Thymus (tissue), 11 donors: Measurements from ENCODE around the gene RTN4R. TPM values are rescaled to one million over a fixed set of nuclear protein-coding genes. Genes with fewer than 3 reads are reported as not detected.
A peak's percentile ranks its signal among the peaks of the same experiment; 100 is the strongest.

Source experiments
- DNase-seq, 9 donors: peaks; one replicate each; pipeline ENCODE4 v3.0.0-alpha.2; 2013; ENCODE audit warnings: low spot score in 9 of 9, low read depth in 6 of 9, missing footprints in 1 of 9
- H3K27ac ChIP-seq, 2 donors: one replicate each; pipeline ENCODE4 v1.5.1; 2013; ENCODE audit warnings: control low read depth in 1 of 2, low read depth in 1 of 2, low read length in 1 of 2, mild to moderate bottlenecking in 1 of 2, moderate library complexity in 1 of 2
- H3K27me3 ChIP-seq, 2 donors: one replicate each; pipeline ENCODE4 v1.5.1; 2013; ENCODE audit warnings: low read length in 1 of 2; ENCODE audit not compliant: control insufficient read depth in 2 of 2, insufficient read depth in 1 of 2
- H3K36me3 ChIP-seq, 2 donors: one replicate each; pipeline ENCODE4 v1.5.1; 2013; ENCODE audit warnings: low read length in 1 of 2, mild to moderate bottlenecking in 1 of 2, moderate library complexity in 1 of 2; ENCODE audit not compliant: control insufficient read depth in 2 of 2, insufficient read depth in 2 of 2
- H3K4me1 ChIP-seq, 2 donors: one replicate each; pipeline ENCODE4 v1.5.1; 2013; ENCODE audit warnings: low read length in 2 of 2; ENCODE audit not compliant: control insufficient read depth in 2 of 2, insufficient read depth in 2 of 2
- H3K4me3 ChIP-seq, 2 donors: one replicate each; pipeline ENCODE4 v1.5.1; 2013; ENCODE audit warnings: low read length in 2 of 2, control low read depth in 1 of 2, mild to moderate bottlenecking in 1 of 2
- H3K9me3 ChIP-seq, 2 donors: one replicate each; pipeline ENCODE4 v1.5.1; 2013; ENCODE audit warnings: low read length in 1 of 2, mild to moderate bottlenecking in 1 of 2; ENCODE audit not compliant: control insufficient read depth in 2 of 2, insufficient read depth in 1 of 2
- WGBS: extraction: QIAGEN DNeasy Blood & Tissue Kit; methylation state at CpG from one replicate; pipeline ENCODE4 v1.1.7; 2013; 5-methylcytosine and 5-hydroxymethylcytosine counted together
- polyA plus RNA-seq: library from polyadenylated mRNA; stranded (reverse); fragments of 200-250 nt; gene quantifications from one replicate; pipeline ENCODE4 v1.2.3, GENCODE V29; 2013
- total RNA-seq: library from RNA; stranded (reverse); fragments of 120-200 nt; gene quantifications from one replicate; pipeline ENCODE4 v1.2.4, GENCODE V29; 2013
- donor health status: healthy.

Gene RTN4R
- total and polyA plus RNA-seq, 2 donors = 1.5 to 3.2 TPM

- Histone ChIP-seq H3K27me3 (no peaks in the 10 kb centered on the region), H3K36me3 (no peaks in the 10 kb centered on the region), H3K4me3 (no peak overlapping the region), H3K27ac (no peak overlapping the region), H3K9me3 (no peaks in the 10 kb centered on the region), H3K4me1 (peaks cover 6 to 20% of the 10 kb centered on the region in 2 donors)
- no peak for DNase-seq
- 92% methylated on average over 9 of the region's 9 CpGs for WGBS
These were observed 57.6 kb downstream of the RTN4R start for GRCh38 chr22:20210473-20211059.

- WGBS = 97% methylated on average over 11 of the region's 11 CpGs
- no peaks in the 10 kb centered on the region for H3K27me3 ChIP-seq
- no peak for DNase-seq
- no peak overlapping the region for H3K4me3 ChIP-seq
- no peaks in the 10 kb centered on the region for H3K36me3 ChIP-seq
- H3K9me3 ChIP-seq = peaks cover 0 to 2% of the 10 kb centered on the region in 2 donors
- H3K27ac ChIP-seq = no peak overlapping the region
- H3K4me1 ChIP-seq = peaks cover 6 to 21% of the 10 kb centered on the region in 2 donors
These were observed 58.3 kb downstream of the RTN4R start for GRCh38 chr22:20209761-20210250.

- Histone ChIP-seq H3K36me3 (no peaks in the 10 kb centered on the region), H3K4me1 (peaks cover 6 to 21% of the 10 kb centered on the region in 2 donors), H3K27ac (no peak overlapping the region), H3K4me3 (no peak overlapping the region), H3K27me3 (no peaks in the 10 kb centered on the region), H3K9me3 (peaks cover 0 to 2% of the 10 kb centered on the region in 2 donors)
- no peak for DNase-seq
- 97% methylated on average over 15 of the region's 15 CpGs for WGBS
These were observed 59.3 kb downstream of the RTN4R start for GRCh38 chr22:20208713-20209310.

DNA sequence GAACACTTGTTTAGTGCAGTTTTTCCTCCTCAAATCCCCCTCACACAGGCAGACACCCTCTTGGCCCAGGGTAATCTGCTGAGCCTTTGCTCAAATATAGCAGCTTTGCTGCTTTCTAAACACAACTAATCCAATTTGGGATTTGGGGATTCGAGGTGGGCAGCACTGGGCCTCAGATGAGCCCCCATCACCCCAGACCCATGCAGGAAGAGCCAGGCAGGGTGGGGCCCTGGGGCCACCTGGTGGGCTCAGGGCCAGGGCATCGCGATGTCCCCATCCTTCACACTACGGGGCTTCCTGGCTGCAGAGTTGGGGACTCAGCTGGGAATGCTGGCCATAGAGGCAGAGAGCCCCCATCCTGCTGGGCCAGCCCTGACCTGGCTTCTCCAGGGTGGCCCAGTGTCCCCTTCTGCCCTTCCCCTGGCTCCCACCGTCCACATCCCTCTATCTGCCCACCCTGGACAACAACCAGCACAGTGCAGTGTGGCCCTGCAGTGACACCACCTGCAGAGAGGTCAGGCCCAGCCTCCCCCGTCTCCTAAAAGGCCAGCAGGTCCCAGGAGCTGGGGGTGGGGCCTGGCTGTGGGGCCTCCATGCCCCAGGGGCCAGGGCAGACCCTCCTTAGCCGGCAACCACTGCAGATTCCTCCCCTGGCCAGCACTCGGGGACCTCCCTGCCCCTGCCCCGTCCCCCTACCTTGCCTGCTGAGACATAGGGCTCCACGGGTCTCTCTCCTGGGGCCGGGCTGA, 60.7 kb downstream of the RTN4R start:
- WGBS = 95% methylated on average over 11 of the region's 11 CpGs
- Histone ChIP-seq H3K27ac (no peak overlapping the region), H3K4me1 (peaks cover 6 to 21% of the 10 kb centered on the region in 2 donors), H3K4me3 (peak overlapping the region in 1 of 2 donors; percentile 72), H3K27me3 (no peaks in the 10 kb centered on the region), H3K9me3 (peaks cover 0 to 2% of the 10 kb centered on the region in 2 donors), H3K36me3 (no peaks in the 10 kb centered on the region)
- no peak for DNase-seq

DNA sequence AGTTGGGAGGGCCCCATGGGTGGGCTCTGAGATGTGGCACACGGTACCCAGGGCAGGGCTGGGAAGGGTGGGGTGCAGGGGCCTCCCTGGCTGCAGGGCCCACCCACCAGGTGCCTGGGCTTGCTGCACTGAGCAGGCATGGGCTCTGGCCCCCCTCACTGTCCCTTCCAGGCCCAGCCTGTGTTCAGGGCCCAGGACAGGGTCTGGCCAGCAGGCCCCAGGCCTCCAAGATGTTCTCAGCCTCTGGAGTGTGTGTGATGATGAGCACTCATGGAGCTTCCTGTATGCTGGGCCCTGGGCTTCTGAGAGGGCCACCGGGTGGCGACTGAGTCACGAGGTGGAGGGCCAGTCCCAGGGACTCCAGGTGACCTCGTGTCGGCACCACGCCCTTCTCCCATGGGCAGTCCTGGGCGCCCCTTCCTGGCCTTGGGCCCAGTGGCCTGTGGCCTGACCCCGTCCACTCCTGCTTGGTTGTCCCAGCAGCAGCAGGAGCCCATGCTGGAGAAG, 61.4 kb downstream of the RTN4R start:
- Histone ChIP-seq H3K27me3 (no peaks in the 10 kb centered on the region), H3K27ac (peak overlapping the region; percentile 44 to 54), H3K36me3 (no peaks in the 10 kb centered on the region), H3K9me3 (peaks cover 0 to 2% of the 10 kb centered on the region in 2 donors), H3K4me3 (peak overlapping the region; percentile 64 to 72), H3K4me1 (peaks cover 6 to 21% of the 10 kb centered on the region in 2 donors)
- peak in 7 of 9 donors; percentile 2 to 23 (median 18) for DNase-seq
- WGBS = 72% methylated on average over 9 of the region's 9 CpGs

DNA sequence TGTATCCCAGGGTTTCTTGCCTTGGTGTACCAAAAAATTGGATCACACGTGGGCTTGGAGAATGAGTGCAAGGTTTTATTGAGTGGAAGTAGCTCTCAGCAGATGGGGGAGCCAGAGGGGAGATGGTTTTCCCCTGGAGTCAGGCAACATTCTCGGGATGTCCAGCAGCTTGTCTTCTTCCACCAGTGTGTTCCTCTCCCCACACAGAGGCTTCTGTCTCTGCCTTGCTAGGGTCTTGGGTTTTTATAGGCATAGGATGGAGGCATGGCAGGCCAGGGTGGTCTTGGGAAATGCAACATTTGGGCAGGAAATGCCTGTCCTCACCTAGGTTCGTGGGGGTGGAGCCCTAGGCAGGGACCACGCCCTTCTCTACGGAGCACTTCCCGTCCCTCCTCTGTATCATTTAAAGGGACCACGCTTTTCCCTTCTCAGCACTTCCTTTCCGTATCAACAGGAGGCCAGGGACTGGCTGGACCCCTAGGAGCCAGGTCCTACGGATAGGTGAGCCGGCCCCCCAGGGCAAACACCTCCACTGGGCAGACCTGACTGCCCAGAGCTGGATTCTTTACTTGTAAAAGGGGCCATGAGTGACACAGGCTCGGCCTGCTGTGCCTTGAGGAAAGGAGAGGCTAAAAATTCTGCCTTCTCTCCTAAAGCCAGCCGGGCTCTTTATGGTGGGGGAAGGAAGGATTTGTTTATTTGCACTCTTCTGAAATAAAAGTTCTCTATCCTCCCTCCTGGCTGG, 62.0 kb downstream of the RTN4R start:
- Histone ChIP-seq H3K4me1 (peaks cover 6 to 21% of the 10 kb centered on the region in 2 donors), H3K27ac (peak overlapping the region; percentile 44 to 56), H3K36me3 (no peaks in the 10 kb centered on the region), H3K9me3 (peaks cover 0 to 2% of the 10 kb centered on the region in 2 donors), H3K4me3 (peak overlapping the region; percentile 64 to 72), H3K27me3 (no peaks in the 10 kb centered on the region)
- 20% methylated on average over 12 of the region's 12 CpGs for WGBS
- DNase-seq = peak; percentile 51 to 91 (median 73)

DNA sequence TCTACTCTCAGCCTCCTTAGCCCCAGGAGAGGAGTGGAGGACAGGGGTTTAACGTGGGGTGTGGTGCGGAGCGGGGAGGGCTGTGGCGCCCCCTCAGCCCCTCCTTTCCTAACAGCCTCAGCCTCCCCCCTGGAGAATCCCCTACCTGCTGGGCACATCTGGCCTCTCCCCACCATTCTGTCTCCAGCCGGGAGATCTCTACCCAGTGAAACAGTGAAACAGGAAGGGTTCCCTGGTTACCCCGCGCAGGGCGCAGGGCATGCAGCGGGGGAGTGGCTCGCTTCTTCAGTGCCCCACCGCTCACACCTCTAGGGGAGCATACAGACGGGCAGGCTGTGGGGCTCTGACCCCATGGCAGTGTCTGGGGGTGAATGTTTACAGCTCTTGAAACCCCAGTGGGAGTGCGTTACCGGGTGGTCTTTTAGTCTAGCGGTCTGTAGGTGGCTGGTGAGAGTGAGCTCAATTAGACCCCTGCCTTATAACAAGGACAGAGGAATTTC, 62.6 kb downstream of the RTN4R start:
- Histone ChIP-seq H3K4me3 (no peak overlapping the region), H3K9me3 (peaks cover 0 to 2% of the 10 kb centered on the region in 2 donors), H3K27ac (peak overlapping the region in 1 of 2 donors; percentile 44), H3K4me1 (peaks cover 6 to 21% of the 10 kb centered on the region in 2 donors), H3K27me3 (no peaks in the 10 kb centered on the region), H3K36me3 (no peaks in the 10 kb centered on the region)
- DNase-seq = no peak
- 97% methylated on average over 15 of the region's 15 CpGs for WGBS

- no peak overlapping the region for H3K4me3 ChIP-seq
- H3K27me3 ChIP-seq = peaks cover 0 to 2% of the 10 kb centered on the region in 2 donors
- DNase-seq = no peak
- peaks cover 6 to 21% of the 10 kb centered on the region in 2 donors for H3K4me1 ChIP-seq
- 93% methylated on average over 16 of the region's 16 CpGs for WGBS
- no peaks in the 10 kb centered on the region for H3K36me3 ChIP-seq
- no peak overlapping the region for H3K27ac ChIP-seq
- peaks cover 0 to 2% of the 10 kb centered on the region in 2 donors for H3K9me3 ChIP-seq
These were observed 63.3 kb downstream of the RTN4R start for GRCh38 chr22:20204806-20205205.
